ENCODE data around the gene POC5.
"Not testable (repeated sequence)": the region's sequence is repeated elsewhere in the genome, so short reads cannot be mapped to it uniquely, and the experiment has no call there.

POC5 gene, protein sequence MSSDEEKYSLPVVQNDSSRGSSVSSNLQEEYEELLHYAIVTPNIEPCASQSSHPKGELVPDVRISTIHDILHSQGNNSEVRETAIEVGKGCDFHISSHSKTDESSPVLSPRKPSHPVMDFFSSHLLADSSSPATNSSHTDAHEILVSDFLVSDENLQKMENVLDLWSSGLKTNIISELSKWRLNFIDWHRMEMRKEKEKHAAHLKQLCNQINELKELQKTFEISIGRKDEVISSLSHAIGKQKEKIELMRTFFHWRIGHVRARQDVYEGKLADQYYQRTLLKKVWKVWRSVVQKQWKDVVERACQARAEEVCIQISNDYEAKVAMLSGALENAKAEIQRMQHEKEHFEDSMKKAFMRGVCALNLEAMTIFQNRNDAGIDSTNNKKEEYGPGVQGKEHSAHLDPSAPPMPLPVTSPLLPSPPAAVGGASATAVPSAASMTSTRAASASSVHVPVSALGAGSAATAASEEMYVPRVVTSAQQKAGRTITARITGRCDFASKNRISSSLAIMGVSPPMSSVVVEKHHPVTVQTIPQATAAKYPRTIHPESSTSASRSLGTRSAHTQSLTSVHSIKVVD

DNA sequence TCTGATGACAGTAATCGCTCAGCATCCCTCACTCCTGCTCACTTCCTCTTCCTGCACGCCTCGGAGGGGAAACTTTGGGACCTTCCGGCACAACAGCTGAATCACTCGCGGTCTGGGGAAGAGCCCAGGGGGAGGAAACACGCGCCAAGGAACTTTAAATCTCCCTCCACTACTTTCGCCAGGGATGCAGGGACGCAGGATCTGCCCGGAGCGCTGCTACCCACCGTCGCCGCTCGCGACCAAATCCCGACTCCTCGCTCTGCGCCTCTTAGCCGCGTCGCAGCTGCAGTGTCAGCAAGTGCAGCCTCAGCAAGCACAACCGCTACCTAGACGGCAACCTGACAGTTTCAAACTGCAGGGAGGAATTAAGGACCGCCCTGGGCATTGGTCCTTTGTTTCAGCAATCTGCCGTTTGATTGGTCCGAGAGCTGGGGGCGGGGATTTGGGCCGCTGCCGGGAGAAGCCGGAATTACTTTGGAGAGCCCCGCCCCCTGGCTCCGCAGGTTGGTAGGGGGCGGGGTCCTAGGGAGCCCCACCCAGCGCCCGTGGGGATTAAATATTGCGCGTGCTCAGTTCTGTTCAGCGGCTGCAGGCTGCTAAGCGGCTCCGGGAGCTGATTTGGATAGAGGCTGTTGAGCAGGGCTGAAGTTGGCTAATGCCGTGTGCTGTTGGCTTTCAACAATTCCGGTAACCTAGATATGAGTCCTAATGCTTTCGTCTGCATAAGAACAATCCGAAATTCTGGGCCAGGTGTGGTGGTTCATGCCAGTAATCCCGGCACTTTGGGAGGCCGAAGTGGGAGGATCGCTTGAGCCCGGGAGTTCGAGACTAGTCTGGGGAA, at the start of gene POC5:
POC5 (minus strand) TSS at position 356 of the 841 bp plus-strand sequence. CDS start 4,500 bp downstream, outside the sequence.
- FAIRE-seq, result peak; percentile 98

DNA sequence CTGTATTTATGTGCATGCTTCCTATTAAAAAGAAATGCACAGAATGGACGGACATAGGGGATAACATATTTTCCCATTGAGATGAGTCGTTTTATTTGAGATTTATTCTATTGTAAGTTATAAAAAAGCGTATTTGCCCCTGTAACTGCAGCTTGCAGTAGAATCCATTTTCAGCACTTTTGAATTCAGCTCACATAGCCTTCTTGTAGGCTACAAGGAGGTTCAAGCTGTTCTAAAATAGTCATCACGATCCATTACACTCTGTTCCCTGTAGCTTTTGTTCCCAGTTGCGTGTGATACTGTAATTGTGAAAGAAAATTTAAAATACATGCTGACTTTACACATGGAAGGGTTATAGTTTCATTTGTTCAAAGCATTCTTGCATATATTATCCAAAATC, 40.9 kb upstream of the POC5 start:
- FAIRE-seq, result no peak

DNA sequence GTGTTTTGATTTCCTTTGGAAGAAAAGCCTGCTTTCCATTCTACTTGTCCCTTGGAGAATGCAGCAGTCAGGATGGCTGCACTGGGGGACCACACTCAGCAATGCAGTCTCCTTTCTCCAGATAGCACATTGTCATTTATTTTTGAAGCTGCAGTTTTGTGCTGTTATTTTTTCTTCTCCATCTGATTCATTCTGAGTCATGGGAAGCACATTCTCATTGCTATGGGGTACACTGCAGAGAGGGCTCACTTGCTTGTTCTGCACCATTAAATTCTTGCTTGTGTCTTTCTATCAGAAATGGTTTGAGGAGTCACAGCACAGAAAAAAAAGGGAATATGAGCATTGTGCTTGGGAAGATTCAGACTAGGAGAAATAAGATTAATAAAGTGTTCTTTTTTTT, 39.7 kb upstream of the POC5 start:
- no peak for FAIRE-seq

DNA sequence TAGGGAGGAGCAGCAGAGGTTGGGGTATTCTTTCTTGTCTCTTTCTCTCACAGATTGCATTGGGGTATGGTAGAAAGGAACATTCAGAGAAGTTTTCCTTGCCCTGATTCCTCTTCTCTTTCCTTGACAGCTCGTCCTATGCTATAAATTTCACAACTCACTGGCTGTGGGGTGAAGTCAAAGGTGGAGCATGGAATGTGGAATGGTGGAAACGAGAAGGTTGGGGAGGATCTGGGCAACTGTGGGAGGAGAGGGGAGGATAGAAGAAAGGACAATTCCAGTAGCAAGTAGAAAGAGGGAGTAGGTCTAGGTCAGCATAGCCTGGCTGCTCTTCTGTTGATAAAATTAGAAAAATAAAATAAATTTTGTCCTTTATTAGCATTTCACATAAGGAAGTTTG, 39.0 kb upstream of the POC5 start:
- no peak for FAIRE-seq

DNA sequence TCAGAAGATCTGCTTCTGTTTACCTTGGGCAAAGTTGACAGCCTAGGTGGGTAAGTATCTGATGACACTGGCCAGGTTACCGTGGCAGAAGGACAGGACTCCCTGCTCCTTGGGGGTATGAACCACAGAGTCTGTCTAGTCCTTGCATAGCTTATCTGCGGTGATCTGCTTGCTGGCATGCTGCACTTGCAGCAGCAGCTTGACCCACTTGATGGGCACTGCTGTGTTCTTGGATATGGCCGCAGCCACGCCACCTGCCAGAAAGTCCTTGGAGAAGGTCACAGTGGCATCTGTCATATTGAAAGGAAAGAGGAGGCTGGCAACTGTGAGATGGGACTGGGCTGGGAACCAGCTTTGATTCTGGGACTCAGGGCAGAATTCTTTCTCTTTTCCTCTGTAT, 35.9 kb upstream of the POC5 start:
- FAIRE-seq, result no peak

DNA sequence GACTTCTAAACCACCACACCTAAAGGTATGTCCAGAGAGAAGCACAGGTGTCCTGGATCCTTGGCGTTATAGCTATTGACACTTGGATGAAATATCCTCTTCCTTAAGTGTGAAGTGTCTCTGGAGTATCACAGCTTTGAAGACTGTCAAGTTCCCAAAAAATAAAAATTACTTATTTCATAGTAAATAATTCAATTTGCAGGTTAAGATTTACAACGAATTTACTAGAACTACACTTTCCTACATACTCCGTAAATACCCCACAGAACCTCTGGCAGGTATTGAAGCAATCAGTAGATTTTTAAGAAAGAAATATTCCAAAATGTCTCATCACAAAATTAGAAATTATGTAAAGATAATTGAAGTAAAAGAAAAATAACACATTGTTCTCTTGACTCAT, 27.1 kb upstream of the POC5 start:
- no peak for FAIRE-seq

DNA sequence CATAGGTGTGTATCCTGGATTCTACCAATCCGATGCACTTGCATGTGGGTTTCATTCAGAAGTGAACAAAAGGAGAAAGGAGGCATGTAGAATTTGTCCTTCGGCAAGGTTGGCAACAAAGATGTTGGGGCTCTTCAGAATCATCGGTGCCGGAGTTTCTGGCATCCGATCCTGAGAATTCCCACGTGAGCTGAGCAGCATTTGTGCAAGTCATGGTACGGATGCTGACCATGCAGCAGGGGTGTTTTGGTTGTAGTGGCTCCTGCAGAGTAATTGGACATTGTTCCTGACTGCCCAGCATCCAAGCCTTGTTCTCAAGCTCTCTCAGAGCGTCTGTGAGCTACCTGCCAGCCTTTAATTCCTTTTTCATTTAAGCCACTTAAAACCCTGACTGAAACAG, 19.0 kb upstream of the POC5 start:
- FAIRE-seq, result no peak

DNA sequence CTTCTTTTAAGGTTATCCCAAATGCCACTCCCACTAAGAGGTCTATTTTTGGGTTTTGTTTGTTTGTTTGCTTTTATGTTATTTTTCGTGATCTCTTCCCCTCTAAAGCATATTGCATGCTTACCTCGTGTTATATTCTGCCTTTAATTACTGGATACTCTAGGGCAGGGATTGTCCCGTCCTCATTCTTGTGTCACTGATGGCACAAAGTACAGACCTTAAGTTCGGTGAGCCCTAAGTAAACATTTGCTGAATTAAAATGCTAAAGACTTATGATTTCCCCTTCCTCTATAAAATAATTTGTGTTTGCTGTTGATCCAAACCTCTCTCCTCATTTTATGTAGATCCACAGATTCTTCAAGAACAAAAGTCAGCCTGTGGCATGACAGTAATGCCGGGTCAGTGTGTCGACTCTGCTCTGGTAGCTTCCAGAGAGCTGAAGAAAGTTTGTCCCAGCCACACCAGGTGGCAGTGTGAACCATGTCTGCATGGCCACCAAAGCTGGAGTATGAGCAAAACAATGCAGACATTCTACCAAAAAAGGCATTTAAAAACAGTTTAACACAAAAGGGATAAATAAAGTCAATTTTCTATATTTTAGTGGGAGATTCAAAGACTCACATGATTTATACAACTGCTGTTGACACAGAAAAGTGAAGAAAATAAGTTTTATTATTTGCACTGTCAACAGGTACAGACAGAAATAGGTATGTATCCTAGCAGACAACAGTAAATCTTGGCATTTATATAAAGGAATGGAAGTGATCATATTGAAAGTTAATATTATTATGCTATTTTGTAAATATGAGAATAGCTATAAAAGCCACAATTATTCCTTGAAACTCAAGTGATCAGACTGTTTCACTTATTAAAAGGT, 17.9 kb upstream of the POC5 start:
- FAIRE-seq, result peak; percentile 58

DNA sequence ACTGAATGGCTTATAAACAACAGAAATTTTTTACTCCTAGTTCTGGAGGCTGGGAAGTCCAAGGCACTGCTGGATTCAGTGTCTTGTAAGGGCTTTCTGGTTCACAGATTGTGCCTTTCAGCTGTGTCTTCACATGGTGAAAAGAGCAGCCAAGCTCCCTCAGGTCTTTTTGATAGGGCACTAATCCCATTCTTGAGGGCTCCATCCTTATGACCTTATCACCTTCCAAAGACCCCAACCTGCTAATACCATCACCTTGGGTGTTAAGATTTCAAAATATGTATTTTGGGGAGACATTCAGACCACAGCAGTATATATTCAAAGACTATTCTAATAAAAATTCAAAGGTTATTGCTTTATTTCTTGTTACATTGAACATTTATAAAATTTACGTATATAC, 16.5 kb upstream of the POC5 start:
- no peak for FAIRE-seq

DNA sequence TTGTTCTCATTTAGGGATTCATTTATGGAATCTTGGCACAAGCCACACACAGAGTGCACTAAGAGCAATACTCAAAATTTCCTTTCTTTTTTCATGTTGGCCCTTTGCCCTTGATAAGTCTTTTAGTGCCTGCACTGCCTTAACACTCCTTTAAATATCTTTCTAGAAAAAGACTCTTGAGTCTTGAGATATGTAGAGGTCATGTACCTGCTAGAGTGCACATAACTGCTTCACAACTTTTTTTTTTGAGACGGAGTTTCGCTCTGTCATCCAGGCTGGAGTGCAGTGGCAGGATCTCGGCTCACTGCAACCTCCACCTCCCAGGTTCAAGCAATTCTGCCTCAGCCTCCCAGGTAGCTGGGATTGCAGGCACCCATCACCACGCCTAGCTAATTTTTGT, 14.3 kb upstream of the POC5 start:
- not testable (repeated sequence) for FAIRE-seq

DNA sequence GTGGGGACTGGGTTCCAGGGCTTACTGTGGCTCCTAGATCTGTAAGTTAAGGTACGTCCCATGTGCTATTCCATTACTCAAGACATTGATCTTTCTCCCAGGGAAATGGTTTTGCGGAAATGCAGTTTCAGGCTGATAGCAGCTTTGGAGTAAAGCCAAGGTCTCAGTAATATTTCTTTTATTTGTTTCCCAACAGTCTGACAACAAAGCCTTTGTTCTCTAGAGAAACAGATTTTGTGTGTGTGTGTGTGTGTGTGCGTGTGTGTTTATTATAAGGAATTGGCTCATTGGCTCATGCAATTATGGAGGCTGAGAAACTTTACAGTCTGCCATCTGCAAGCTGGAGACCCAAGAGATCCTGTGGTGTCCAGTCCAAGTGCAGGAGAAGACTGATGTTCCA, 12.1 kb upstream of the POC5 start:
- FAIRE-seq, result no peak

DNA sequence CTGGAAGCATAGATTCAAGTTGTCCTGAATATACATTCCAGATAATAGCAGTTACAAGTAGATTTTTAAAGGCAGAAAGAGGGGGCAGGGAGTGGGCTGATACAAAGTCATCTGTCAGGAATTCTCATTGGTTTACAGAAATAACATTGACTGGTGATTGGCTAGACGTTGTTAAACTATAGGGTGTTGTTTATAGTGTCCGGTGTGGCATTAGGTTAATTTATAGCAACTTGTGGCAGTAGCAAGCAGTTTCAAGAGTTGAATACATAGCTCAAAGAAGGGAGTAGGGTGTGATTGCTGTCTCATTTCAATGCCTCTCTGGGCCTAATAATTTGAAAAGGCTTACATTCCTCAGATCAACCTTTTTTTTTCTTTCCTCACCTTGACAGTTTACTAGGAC, 10.7 kb upstream of the POC5 start:
- FAIRE-seq, result no peak

DNA sequence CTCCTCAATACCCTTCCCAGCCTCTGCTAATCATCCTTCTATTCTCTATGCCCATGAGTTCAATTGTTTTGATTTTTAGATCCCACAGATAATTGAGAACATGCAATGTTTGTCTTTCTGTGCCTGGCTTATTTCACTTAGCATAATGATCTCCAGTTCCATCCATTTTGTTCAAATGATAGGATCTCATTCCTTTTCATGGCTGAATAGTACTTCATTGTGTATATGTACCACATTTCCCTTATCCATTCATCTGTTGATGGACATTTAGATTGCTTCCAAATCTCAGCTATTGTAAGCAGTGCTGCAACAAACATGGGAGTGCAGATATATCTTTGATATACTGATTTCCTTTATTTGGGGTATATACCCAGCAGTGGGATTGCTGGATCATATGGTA, 9.0 kb upstream of the POC5 start:
- FAIRE-seq, result not testable (repeated sequence)

DNA sequence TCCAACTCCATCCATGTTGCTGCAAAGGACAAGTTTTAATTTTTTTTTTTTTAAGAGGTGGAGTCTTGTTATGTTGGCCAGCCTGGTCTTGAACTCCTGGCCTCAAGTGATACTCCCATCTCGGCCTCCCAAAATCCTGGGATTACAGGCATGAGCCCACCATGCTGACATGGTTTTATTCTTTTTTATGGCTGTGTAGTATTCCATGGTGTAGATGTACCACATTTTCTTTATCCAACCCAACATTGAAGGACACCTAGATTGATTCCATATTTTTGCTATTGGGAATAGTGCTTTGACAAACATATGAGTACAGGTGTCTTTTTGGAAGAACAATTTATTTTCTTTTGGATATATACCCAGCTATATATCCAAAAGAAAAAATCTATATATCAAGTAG, 6.1 kb upstream of the POC5 start:
- no peak for FAIRE-seq

DNA sequence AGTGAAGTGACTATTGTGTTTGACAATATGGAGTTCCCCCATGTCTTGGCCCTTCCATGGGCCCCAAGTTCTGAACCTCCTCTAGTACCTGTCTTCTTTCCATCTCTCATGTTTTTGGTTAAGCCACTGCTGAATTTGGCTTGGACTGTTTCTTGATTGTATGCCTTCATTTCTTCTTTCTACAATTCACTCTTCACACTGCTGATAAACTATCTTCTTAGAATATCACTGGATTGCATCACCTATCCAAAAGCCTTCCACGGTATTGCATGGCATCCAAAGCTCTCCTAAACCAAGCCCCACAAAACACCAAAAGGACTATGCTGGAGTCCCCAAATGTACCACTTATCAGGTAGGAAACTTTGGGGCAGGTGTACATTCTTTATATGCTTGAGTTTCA, 4.3 kb upstream of the POC5 start:
- FAIRE-seq, result no peak

DNA sequence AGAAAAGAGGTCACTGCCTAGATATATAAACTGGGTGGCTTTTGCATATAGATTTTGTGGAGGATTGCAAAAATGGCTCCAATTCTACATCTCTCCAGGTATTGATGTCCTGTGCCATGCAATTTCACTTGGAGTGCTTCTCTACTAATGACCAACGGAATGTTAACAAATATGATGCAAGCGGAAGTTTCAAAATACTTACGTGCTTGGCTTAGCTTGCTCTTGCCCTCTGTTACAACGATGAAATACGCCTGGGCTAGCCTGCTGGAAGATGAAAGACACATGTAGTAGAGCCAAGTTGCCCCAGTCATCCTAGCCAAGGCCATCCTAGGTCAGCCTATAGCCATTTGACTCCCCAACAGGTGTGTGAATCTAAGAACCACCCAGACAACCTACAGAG, 3.6 kb upstream of the POC5 start:
- no peak for FAIRE-seq

DNA sequence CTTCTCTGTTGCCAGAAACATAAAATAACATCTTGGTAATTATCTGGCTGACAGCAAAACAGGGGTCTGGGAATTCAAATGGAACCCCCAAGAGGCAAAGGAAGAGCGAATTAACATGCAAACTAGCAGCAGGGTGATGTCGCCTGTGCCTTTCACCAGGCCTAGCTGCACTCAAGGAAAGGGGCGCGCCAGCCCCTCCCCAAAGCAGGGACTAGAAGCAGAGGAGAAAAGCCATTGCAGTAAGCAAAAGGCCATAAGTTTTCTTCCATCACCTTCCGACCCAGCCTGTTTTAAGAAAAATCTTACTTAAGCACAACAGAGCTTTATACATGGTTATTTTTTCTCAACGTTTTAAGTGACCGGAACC, 539 bp downstream of the POC5 start:
- no peak for FAIRE-seq

DNA sequence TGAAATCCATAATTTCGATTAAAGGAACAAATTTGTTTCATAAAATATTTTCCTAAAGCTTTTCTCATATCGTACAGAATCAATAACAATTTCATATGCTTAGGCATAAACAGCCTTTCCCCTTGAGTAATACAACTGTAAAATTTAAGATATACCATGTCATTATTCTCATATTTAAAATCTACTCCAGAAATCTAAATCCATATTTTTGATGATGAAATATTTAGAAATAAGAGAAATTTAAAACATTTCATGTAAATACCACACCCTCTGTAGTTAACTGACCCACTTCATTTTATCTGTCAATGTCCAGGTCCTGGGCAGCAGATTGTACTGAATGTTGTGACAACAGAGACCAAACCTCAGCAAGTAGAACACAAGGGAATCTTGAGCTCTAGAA, 5.1 kb downstream of the POC5 start:
- FAIRE-seq, result no peak

DNA sequence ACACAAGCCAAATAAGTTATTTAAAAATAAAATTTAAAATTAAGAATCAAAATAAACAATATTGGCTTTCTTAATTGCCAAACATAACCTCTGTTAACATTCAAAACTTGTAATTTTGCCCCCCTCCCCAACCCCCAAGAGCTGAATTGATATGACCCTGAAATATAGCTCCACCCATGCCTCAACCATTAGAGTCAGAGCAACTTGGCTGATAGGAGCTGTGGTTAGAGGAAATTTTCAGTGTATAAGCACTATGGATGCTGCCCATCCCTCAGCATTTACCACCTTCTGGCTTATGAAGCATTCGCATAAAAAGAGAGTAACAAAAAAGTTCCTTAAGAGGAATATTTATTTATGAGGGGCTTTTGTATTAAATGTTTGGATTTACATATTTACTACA, 6.1 kb downstream of the POC5 start:
- no peak for FAIRE-seq

DNA sequence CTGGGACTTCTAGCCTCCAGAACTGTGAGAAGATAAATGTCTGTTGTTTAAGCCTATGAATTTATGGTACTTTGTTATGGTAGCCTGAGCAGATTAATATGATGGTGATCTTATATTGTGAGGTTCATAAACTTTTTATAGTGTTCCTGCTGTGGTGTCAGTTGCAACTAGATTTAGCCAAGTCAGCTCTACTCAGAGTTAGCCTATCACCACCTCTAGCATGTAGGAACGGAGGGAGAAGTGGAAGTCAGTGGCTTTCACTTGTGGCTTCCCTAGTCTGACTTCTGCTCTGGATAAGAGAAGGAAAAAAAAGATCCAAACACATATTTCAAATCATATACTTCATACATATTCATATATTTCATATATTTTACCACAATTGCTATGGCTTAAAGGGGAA, 6.6 kb downstream of the POC5 start:
- no peak for FAIRE-seq

DNA sequence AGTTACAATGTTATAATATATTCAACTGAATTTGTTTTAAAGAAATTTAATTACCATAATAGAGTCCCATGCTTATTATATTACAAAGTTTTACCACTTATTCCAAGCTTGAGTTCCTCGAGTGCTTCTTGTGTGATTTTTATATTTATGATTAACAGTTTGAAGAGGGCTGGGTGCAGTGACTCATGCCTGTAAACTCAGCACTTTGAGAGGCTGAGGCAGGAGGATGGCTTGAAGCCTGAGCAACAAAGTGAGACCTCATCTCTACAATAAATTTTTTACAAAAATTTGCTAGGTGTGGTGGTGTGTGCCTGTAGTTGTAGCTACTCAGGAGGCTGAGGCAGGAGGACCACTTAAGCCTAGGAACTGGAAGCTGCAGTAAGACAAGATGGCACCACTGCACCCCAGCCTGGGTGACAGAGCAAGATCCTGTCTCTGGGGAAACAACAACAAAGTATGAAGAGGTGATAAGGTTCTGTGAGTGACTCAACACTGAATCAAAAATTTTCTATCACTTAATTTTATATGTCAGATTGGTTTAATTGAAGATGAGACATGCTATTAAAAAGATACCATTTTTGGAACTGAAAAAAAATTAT, 9.2 kb downstream of the POC5 start:
- no peak for FAIRE-seq

DNA sequence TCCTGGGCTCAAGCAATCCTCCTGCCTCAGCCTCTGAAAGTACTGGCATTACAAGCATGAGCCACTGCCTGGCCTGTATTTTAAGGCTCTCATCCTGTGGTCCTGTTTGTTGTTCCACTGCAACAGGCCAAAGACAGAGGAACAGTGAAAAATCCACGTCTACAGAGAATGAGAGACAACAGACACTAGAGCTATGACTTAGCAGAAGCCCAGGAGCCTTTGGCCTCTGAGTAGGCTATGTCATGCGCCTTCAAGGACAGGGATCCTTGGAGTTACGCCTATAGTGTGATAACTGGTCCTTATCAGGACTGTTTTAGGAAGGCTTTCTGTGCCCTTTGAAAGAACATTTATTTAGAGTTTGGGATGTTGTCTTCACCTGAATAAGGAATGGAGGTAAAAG, 10.5 kb downstream of the POC5 start:
- FAIRE-seq, result no peak
